ENCODE data around the gene NDUFS8. TPM values are rescaled to one million over a fixed set of nuclear protein-coding genes. Genes with fewer than 3 reads are reported as not detected.
A peak's percentile ranks its signal among the peaks of the same experiment; 100 is the strongest.

The NDUFS8 gene
- polyA plus RNA-seq, 3 donors = 62.9 to 141 (median 114) TPM

DNA sequence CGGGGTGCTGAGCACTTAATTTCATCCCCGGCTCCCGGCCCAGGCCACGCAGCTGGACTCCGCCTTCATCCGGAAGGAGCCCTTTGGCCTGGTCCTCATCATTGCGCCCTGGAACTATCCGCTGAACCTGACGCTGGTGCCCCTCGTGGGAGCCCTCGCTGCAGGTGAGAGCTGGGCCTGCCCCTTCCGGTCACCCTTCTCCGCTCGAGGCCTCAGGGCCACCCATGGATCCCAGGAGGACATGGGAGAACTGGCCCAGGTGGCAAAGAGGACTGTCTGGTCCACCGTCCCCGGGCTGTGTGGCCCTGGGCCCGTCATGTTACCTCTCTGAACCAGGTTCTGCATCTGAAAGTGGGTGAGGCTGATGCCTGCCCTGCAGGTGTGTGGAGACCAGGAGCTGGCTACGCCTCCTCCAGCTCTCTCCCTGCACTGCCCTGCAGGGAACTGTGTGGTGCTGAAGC is 11.7 kb upstream of the NDUFS8 start:
- DNase-seq = no peak
- H2AFZ ChIP-seq (ENCODE audit: insufficient read depth, low read depth, low read length, poor library complexity, severe bottlenecking) = no peak overlapping the region
- Mint-ChIP-seq H3K27me3 (ENCODE audit: low read depth in 3 of 3) (peaks cover 0 to 3% (median 2%) of the 10 kb centered on the region in 3 donors), H3K4me3 (no peak overlapping the region), H3K4me1 (peaks cover 19% of the 10 kb centered on the region), H3K9me3 (no peaks in the 10 kb centered on the region), H3K27ac (peak overlapping the region in 2 of 7 donors; percentile 42 to 58), H3K36me3 (peaks cover 57 to 89% of the 10 kb centered on the region in 2 donors)
- H3K4me3 ChIP-seq (replicated peaks in 1 of 3; ENCODE audit: low read depth in 2 of 3, low read length in 3 of 3) = no peak overlapping the region
- H3K36me3 ChIP-seq (replicated peaks in 1 of 2; ENCODE audit: control insufficient read depth in 1 of 2, insufficient read depth in 2 of 2, low read length in 2 of 2) = peaks cover 59 to 83% of the 10 kb centered on the region in 2 donors
- H3K9ac ChIP-seq (ENCODE audit: insufficient read depth, low read length, poor library complexity, severe bottlenecking) = no peak overlapping the region
- peaks cover 19% of the 10 kb centered on the region for H3K79me2 ChIP-seq (ENCODE audit: insufficient read depth, low read length)
- peaks cover 68% of the 10 kb centered on the region for H4K20me1 ChIP-seq (ENCODE audit: insufficient read depth, low read length)
- no peak overlapping the region for H3K4me2 ChIP-seq (replicated peaks; ENCODE audit: extremely low read depth, low read length, poor library complexity, severe bottlenecking)
- H3K9me3 ChIP-seq (replicated peaks in 1 of 2; ENCODE audit: control insufficient read depth in 1 of 2, insufficient read depth in 1 of 2, low read length in 2 of 2) = no peaks in the 10 kb centered on the region
- H3K27ac ChIP-seq (ENCODE audit: low read depth in 1 of 2, low read length in 2 of 2) = no peak overlapping the region
- no peaks in the 10 kb centered on the region for H3K27me3 ChIP-seq (ENCODE audit: control insufficient read depth in 2 of 2, insufficient read depth in 2 of 2, low read length in 2 of 2)
- 98% methylated on average over 17 of the region's 18 CpGs for WGBS (ENCODE audit: insufficient coverage)
- intact Hi-C loops (cut with micrococcal nuclease) = no loop called here
- H3K4me1 ChIP-seq (ENCODE audit: control insufficient read depth in 1 of 2, insufficient read depth in 2 of 2, low read length in 2 of 2) = peaks cover 13 to 15% of the 10 kb centered on the region in 2 donors
- TF ChIP-seq CTCF (IDR thresholded peaks at IDR 0.05) = no peak

DNA sequence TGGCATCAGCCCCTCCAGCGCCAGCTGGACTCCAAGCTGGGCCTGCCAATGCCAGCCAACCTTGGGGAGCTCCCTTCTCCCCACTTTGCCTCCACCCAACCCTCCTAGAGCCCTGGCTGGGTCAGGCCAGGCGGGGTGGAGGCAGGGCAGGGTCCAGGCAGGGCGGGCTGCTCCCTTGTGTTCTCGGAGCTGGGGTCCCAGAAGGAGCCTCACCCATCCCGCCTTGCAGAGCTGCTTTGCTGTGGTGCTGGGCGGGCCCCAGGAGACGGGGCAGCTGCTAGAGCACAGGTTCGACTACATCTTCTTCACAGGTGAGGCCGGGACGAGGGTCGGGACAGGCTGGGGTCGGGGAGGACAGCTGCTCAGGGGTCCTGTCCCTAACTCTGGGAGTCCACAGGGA is 11.0 kb upstream of the NDUFS8 start:
- Histone ChIP-seq H3K9me3 (replicated peaks in 1 of 2; ENCODE audit: control insufficient read depth in 1 of 2, insufficient read depth in 1 of 2, low read length in 2 of 2) (no peaks in the 10 kb centered on the region), H2AFZ (ENCODE audit: insufficient read depth, low read depth, low read length, poor library complexity, severe bottlenecking) (no peak overlapping the region), H3K9ac (ENCODE audit: insufficient read depth, low read length, poor library complexity, severe bottlenecking) (no peak overlapping the region), H3K36me3 (replicated peaks in 1 of 2; ENCODE audit: control insufficient read depth in 1 of 2, insufficient read depth in 2 of 2, low read length in 2 of 2) (peaks cover 66 to 87% of the 10 kb centered on the region in 2 donors), H3K79me2 (ENCODE audit: insufficient read depth, low read length) (peaks cover 11% of the 10 kb centered on the region), H3K4me1 (ENCODE audit: control insufficient read depth in 1 of 2, insufficient read depth in 2 of 2, low read length in 2 of 2) (peaks cover 5 to 7% of the 10 kb centered on the region in 2 donors), H3K4me2 (replicated peaks; ENCODE audit: extremely low read depth, low read length, poor library complexity, severe bottlenecking) (no peak overlapping the region), H3K27ac (ENCODE audit: low read depth in 1 of 2, low read length in 2 of 2) (no peak overlapping the region), H3K27me3 (ENCODE audit: control insufficient read depth in 2 of 2, insufficient read depth in 2 of 2, low read length in 2 of 2) (no peaks in the 10 kb centered on the region), H4K20me1 (ENCODE audit: insufficient read depth, low read length) (peaks cover 68% of the 10 kb centered on the region), H3K4me3 (replicated peaks in 1 of 3; ENCODE audit: low read depth in 2 of 3, low read length in 3 of 3) (no peak overlapping the region)
- H3K4me1 Mint-ChIP-seq = peaks cover 12% of the 10 kb centered on the region
- no peaks in the 10 kb centered on the region for H3K9me3 Mint-ChIP-seq
- peaks cover 57 to 90% of the 10 kb centered on the region in 2 donors for H3K36me3 Mint-ChIP-seq
- intact Hi-C loops (cut with micrococcal nuclease) = no loop called here
- 100% methylated on average over 8 of the region's 12 CpGs for WGBS (ENCODE audit: insufficient coverage)
- H3K4me3 Mint-ChIP-seq = no peak overlapping the region
- H3K27me3 Mint-ChIP-seq (ENCODE audit: low read depth in 3 of 3) = peaks cover 0 to 3% (median 2%) of the 10 kb centered on the region in 3 donors
- DNase-seq = no peak
- peak overlapping the region in 2 of 7 donors; percentile 3 to 42 for H3K27ac Mint-ChIP-seq
- no peak for TF ChIP-seq CTCF (IDR thresholded peaks at IDR 0.05)
